CD4-positive, alpha-beta T cell treated with Interleukin-10 for 1 hour (primary cell): ENCODE measurements around the gene FAM3A.
"Not testable (repeated sequence)": the region's sequence is repeated elsewhere in the genome, so short reads cannot be mapped to it uniquely, and the experiment has no call there.

Experiments
- DNase-seq: peaks from one replicate; pipeline ENCODE4 v3.0.0-alpha.2; 2020

FAM3A gene

GRCh38 chrX:154502989-154503388, 13.0 kb downstream of the FAM3A start:
- DNase-seq = no peak

GRCh38 chrX:154502098-154502497, 13.9 kb downstream of the FAM3A start:
- no peak for DNase-seq

- not testable (repeated sequence) for DNase-seq
Measured at GRCh38 chrX:154501423-154501822, 14.6 kb downstream of the FAM3A start.

- DNase-seq = not testable (repeated sequence)
Measured at GRCh38 chrX:154496591-154497137, 19.4 kb downstream of the FAM3A start.

GRCh38 chrX:154495472-154495922, 20.5 kb downstream of the FAM3A start:
- DNase-seq = no peak

GRCh38 chrX:154494715-154495114, 21.3 kb downstream of the FAM3A start:
- no peak for DNase-seq

- DNase-seq = peak; percentile 94
Measured at GRCh38 chrX:154490414-154491083, 25.5 kb downstream of the FAM3A start, which contains the start of gene SLC10A3. TSS of gene SLC10A3 (minus strand) at chrX:154490629. CDS start at chrX:154488940, 1,689 bp downstream.

GRCh38 chrX:154490021-154490413, 26.0 kb downstream of the FAM3A start:
- DNase-seq = no peak

GRCh38 chrX:154489182-154489581, 26.9 kb downstream of the FAM3A start:
- no peak for DNase-seq

- no peak for DNase-seq
Measured at GRCh38 chrX:154488336-154489075, 27.5 kb downstream of the FAM3A start.

- no peak for DNase-seq
Measured at GRCh38 chrX:154487518-154488290, 28.3 kb downstream of the FAM3A start.

- DNase-seq = peak; percentile 64
Measured at GRCh38 chrX:154486396-154487207, 29.4 kb downstream of the FAM3A start, which contains the start of gene UBL4A. TSS of gene UBL4A (minus strand) at chrX:154486615. CDS start at chrX:154486584, 31 bp downstream.

GRCh38 chrX:154486052-154486395, 30.0 kb downstream of the FAM3A start:
- DNase-seq = peak; percentile 35

GRCh38 chrX:154485150-154486051, 30.6 kb downstream of the FAM3A start:
- DNase-seq = no peak

- DNase-seq = no peak
Measured at GRCh38 chrX:154484255-154485149, 31.5 kb downstream of the FAM3A start.

GRCh38 chrX:154483325-154483724, 32.7 kb downstream of the FAM3A start:
- no peak for DNase-seq

- no peak for DNase-seq
Measured at GRCh38 chrX:154482786-154483185, 33.2 kb downstream of the FAM3A start.

- no peak for DNase-seq
Measured at GRCh38 chrX:154481911-154482601, 34.0 kb downstream of the FAM3A start.

- DNase-seq = no peak
Measured at GRCh38 chrX:154481195-154481594, 34.8 kb downstream of the FAM3A start.
